GM12891 (cell line): Measurements from ENCODE around the gene SLC22A23.

Source experiments
- PAX5 ChIP-seq: IDR thresholded peaks from 2 replicates; pipeline ENCODE4 v1.6.1; 2011; ENCODE audit warnings: low read length, moderate library complexity, mild to moderate bottlenecking; ENCODE audit not compliant: insufficient read depth, severe bottlenecking
- POLR2A ChIP-seq: IDR thresholded peaks from 2 replicates; pipeline ENCODE4 v1.6.1; 2011; ENCODE audit warnings: low read depth, low read length, control low read depth
- POLR2AphosphoS5 ChIP-seq: IDR thresholded peaks from 2 replicates; pipeline ENCODE4 v1.6.1; 2011; ENCODE audit warnings: low read depth, low read length, control low read depth
- POU2F2 ChIP-seq: IDR thresholded peaks from 2 replicates; pipeline ENCODE4 v1.6.1; 2011; ENCODE audit warnings: low read depth, mild to moderate bottlenecking, control low read depth, low read length, moderate library complexity
- SPI1 ChIP-seq: IDR thresholded peaks from 2 replicates; pipeline ENCODE4 v1.6.1; 2011; ENCODE audit warnings: low read depth, low read length, control low read depth
- TAF1 ChIP-seq: IDR thresholded peaks from 2 replicates; pipeline ENCODE4 v1.6.1; 2011; ENCODE audit warnings: low read depth, low read length, control low read depth

DNA sequence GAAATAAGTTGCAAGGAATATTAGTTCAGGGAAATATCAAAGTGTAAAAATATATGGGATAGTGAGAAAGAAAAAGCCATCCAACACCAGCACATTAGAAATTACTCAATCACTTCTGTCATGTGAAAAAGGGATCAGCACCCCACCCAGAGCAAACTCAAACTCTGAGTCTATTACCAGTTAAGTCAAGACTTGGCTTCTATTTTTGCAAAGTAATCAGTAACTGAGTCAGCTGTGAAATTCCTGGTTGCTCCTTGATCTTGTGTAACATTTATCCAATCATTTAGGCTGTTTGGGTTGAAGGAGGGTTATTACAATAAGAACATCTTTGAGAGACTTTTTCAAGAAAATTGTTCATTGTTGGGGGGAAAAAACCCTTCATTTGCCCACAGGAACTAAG is 51.2 kb downstream of the SLC22A23 start:
- TF ChIP-seq POLR2A = no peak
- TF ChIP-seq POLR2AphosphoS5 = no peak
- no peak for TF ChIP-seq TAF1
- no peak for TF ChIP-seq SPI1
- TF ChIP-seq PAX5 = no peak
- no peak for TF ChIP-seq POU2F2
